ENCODE measurements around the gene MUC6. TPM values are rescaled to one million over a fixed set of nuclear protein-coding genes. Genes with fewer than 3 reads are reported as not detected.

Gene MUC6
- polyA plus RNA-seq, 3 donors from 2014 or later, result not detected

GRCh38 chr11:990101-990500 is 46.4 kb downstream of the MUC6 start:
- peaks cover 8 to 15% (median 8%) of the 10 kb centered on the region in 3 donors for H3K36me3 Mint-ChIP-seq
- H3K9me3 Mint-ChIP-seq, result no peaks in the 10 kb centered on the region
- DNase-seq, result no peak
- H3K4me3 Mint-ChIP-seq, result no peak overlapping the region
- no peak overlapping the region for H3K27ac Mint-ChIP-seq
- peaks cover 0 to 7% (median 0%) of the 10 kb centered on the region in 3 donors for H3K27me3 Mint-ChIP-seq (ENCODE audit: low read depth in 3 of 3)
- peaks cover 2 to 3% of the 10 kb centered on the region in 2 donors for H3K4me1 Mint-ChIP-seq

- no peak overlapping the region for H3K27ac Mint-ChIP-seq
- H3K27me3 Mint-ChIP-seq (ENCODE audit: low read depth in 3 of 3), result peaks cover 0 to 6% (median 0%) of the 10 kb centered on the region in 3 donors
- no peak overlapping the region for H3K4me3 Mint-ChIP-seq
- H3K36me3 Mint-ChIP-seq, result peaks cover 6 to 12% (median 12%) of the 10 kb centered on the region in 3 donors
- H3K9me3 Mint-ChIP-seq, result peaks cover 0 to 1% (median 0%) of the 10 kb centered on the region in 6 donors
- H3K4me1 Mint-ChIP-seq, result peaks cover 0 to 2% of the 10 kb centered on the region in 2 donors
- DNase-seq, result no peak
Measured at GRCh38 chr11:987671-988070, 48.8 kb downstream of the MUC6 start.

DNA sequence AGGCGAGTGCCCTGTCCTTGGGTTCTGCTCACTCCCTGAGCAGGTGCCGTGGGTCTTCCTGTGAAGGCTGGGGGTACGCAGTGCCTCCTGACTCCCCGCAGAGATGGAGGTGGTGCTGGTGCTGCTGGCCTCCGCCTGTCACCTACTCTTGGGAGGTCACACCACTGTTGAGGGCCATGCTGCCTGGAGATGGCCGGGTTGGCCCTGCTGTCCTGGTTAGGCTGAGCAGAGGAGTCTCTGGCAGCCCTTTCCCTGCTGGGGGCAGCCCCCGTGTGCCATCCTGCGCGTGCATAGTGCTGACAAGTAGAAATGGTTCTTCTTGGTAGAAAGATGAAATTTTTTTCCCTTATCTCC is 49.6 kb downstream of the MUC6 start:
- peaks cover 6 to 8% of the 10 kb centered on the region in 2 donors for H3K4me1 Mint-ChIP-seq
- peaks cover 0 to 3% (median 0%) of the 10 kb centered on the region in 3 donors for H3K27me3 Mint-ChIP-seq (ENCODE audit: low read depth in 3 of 3)
- no peak for DNase-seq
- peaks cover 6 to 16% (median 9%) of the 10 kb centered on the region in 3 donors for H3K36me3 Mint-ChIP-seq
- peaks cover 0 to 1% (median 0%) of the 10 kb centered on the region in 6 donors for H3K9me3 Mint-ChIP-seq
- no peak overlapping the region for H3K27ac Mint-ChIP-seq
- H3K4me3 Mint-ChIP-seq, result no peak overlapping the region

DNA sequence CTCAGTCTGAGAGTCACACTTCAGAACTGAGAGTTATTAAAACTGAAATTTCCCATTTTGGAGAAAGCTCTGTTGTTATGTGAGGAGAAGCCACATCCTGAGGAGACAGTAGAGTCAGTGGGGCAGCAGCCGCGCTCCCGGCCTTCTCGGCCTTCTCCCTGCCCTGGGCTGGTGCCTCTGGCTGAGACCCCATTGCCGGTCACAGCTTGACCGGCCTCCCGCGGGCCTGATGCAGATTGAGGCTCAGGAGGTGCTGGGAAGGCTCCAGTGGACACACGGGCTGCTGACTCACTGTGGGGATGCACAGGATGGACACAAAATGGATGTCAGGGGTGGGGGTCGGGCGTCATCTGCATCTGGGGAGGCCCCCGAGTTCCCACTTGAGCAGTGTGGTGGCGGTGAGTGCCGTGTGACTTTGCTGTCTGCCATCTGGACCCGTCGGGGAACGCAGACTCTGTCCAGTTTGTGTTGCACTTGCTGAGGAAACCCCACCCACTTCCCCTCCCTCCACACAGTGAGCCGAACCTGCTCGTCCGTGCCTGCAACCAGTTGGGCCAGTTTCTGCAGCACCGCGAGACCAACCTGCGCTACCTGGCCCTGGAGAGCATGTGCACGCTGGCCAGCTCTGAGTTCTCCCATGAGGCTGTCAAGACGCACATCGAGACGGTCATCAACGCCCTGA is 50.1 kb downstream of the MUC6 start:
- no peak overlapping the region for H3K4me3 Mint-ChIP-seq
- H3K27ac Mint-ChIP-seq, result no peak overlapping the region
- H3K36me3 Mint-ChIP-seq, result peaks cover 6 to 16% (median 9%) of the 10 kb centered on the region in 3 donors
- H3K4me1 Mint-ChIP-seq, result peaks cover 11 to 13% of the 10 kb centered on the region in 2 donors
- no peak for DNase-seq
- peaks cover 0 to 3% (median 0%) of the 10 kb centered on the region in 3 donors for H3K27me3 Mint-ChIP-seq (ENCODE audit: low read depth in 3 of 3)
- H3K9me3 Mint-ChIP-seq, result peaks cover 0 to 1% (median 0%) of the 10 kb centered on the region in 6 donors

GRCh38 chr11:985848-986247 is 50.7 kb downstream of the MUC6 start:
- no peak overlapping the region for H3K4me3 Mint-ChIP-seq
- peaks cover 0 to 1% (median 0%) of the 10 kb centered on the region in 6 donors for H3K9me3 Mint-ChIP-seq
- H3K36me3 Mint-ChIP-seq, result peaks cover 6 to 19% (median 9%) of the 10 kb centered on the region in 3 donors
- no peak overlapping the region for H3K27ac Mint-ChIP-seq
- no peak for DNase-seq
- peaks cover 17 to 18% of the 10 kb centered on the region in 2 donors for H3K4me1 Mint-ChIP-seq
- peaks cover 0 to 8% (median 0%) of the 10 kb centered on the region in 3 donors for H3K27me3 Mint-ChIP-seq (ENCODE audit: low read depth in 3 of 3)

DNA sequence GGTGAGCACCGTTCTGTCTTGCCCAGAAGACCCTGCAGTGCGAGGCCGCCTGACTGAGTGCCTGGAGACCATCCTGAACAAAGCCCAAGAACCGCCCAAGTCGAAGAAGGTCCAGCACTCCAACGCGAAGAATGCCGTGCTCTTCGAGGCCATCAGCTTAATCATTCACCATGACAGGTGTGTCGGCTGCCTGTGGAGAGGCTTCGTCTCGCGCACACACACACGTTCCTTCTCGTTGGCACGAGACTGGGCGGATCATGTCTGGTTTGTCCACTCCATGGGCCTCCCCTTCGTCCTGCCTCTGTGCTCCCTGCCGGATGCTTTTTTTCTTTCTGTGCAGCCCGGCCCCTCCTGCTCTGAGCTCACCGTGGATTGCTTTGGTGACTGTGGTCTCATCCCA is 51.1 kb downstream of the MUC6 start:
- H3K9me3 Mint-ChIP-seq, result peaks cover 0 to 1% (median 0%) of the 10 kb centered on the region in 6 donors
- peaks cover 20 to 23% of the 10 kb centered on the region in 2 donors for H3K4me1 Mint-ChIP-seq
- peaks cover 0 to 8% (median 0%) of the 10 kb centered on the region in 3 donors for H3K27me3 Mint-ChIP-seq (ENCODE audit: low read depth in 3 of 3)
- H3K36me3 Mint-ChIP-seq, result peaks cover 6 to 22% (median 9%) of the 10 kb centered on the region in 3 donors
- H3K27ac Mint-ChIP-seq, result no peak overlapping the region
- H3K4me3 Mint-ChIP-seq, result no peak overlapping the region
- DNase-seq, result no peak

GRCh38 chr11:984546-984945 is 52.0 kb downstream of the MUC6 start:
- Mint-ChIP-seq H3K27ac (no peak overlapping the region), H3K4me1 (peaks cover 20 to 23% of the 10 kb centered on the region in 2 donors), H3K36me3 (peaks cover 6 to 21% (median 9%) of the 10 kb centered on the region in 3 donors), H3K4me3 (no peak overlapping the region), H3K9me3 (peaks cover 0 to 1% (median 0%) of the 10 kb centered on the region in 6 donors), H3K27me3 (ENCODE audit: low read depth in 3 of 3) (peaks cover 0 to 5% (median 0%) of the 10 kb centered on the region in 3 donors)
- no peak for DNase-seq

- Mint-ChIP-seq H3K4me1 (peaks cover 26 to 42% of the 10 kb centered on the region in 2 donors), H3K36me3 (peaks cover 3 to 16% (median 6%) of the 10 kb centered on the region in 3 donors), H3K9me3 (peaks cover 0 to 1% (median 0%) of the 10 kb centered on the region in 6 donors), H3K27me3 (ENCODE audit: low read depth in 3 of 3) (peaks cover 0 to 8% (median 0%) of the 10 kb centered on the region in 3 donors), H3K4me3 (peak overlapping the region in 4 of 5 donors; percentile 66 to 78 (median 67)), H3K27ac (peak overlapping the region in 3 of 6 donors; percentile 28 to 88 (median 77))
- DNase-seq, result no peak
Measured at GRCh38 chr11:981764-982163, 54.8 kb downstream of the MUC6 start.

- peaks cover 0 to 1% (median 0%) of the 10 kb centered on the region in 6 donors for H3K9me3 Mint-ChIP-seq
Measured at GRCh38 chr11:980438-981357, 55.8 kb downstream of the MUC6 start.

GRCh38 chr11:978781-979180 is 57.7 kb downstream of the MUC6 start:
- DNase-seq, result no peak
- no peak overlapping the region for H3K4me3 Mint-ChIP-seq
- peaks cover 0 to 8% (median 0%) of the 10 kb centered on the region in 3 donors for H3K27me3 Mint-ChIP-seq (ENCODE audit: low read depth in 3 of 3)
- peaks cover 44 to 59% of the 10 kb centered on the region in 2 donors for H3K4me1 Mint-ChIP-seq
- H3K36me3 Mint-ChIP-seq, result peaks cover 6 to 23% (median 12%) of the 10 kb centered on the region in 3 donors
- peak overlapping the region in 3 of 6 donors; percentile 49 to 83 (median 58) for H3K27ac Mint-ChIP-seq
- H3K9me3 Mint-ChIP-seq, result no peaks in the 10 kb centered on the region

More at GRCh38 chr11:980438-981357, 55.8 kb downstream of the MUC6 start:
- peaks cover 36 to 53% of the 10 kb centered on the region in 2 donors for H3K4me1 Mint-ChIP-seq
- peak overlapping the region; percentile 67 to 89 (median 85) for H3K27ac Mint-ChIP-seq
- peak in 2 of 3 donors; percentile 20 to 43 for DNase-seq
- peak overlapping the region in 4 of 5 donors; percentile 66 to 78 (median 67) for H3K4me3 Mint-ChIP-seq
- H3K27me3 Mint-ChIP-seq (ENCODE audit: low read depth in 3 of 3), result peaks cover 0 to 8% (median 0%) of the 10 kb centered on the region in 3 donors
- H3K36me3 Mint-ChIP-seq, result peaks cover 5 to 13% (median 11%) of the 10 kb centered on the region in 3 donors

DNA sequence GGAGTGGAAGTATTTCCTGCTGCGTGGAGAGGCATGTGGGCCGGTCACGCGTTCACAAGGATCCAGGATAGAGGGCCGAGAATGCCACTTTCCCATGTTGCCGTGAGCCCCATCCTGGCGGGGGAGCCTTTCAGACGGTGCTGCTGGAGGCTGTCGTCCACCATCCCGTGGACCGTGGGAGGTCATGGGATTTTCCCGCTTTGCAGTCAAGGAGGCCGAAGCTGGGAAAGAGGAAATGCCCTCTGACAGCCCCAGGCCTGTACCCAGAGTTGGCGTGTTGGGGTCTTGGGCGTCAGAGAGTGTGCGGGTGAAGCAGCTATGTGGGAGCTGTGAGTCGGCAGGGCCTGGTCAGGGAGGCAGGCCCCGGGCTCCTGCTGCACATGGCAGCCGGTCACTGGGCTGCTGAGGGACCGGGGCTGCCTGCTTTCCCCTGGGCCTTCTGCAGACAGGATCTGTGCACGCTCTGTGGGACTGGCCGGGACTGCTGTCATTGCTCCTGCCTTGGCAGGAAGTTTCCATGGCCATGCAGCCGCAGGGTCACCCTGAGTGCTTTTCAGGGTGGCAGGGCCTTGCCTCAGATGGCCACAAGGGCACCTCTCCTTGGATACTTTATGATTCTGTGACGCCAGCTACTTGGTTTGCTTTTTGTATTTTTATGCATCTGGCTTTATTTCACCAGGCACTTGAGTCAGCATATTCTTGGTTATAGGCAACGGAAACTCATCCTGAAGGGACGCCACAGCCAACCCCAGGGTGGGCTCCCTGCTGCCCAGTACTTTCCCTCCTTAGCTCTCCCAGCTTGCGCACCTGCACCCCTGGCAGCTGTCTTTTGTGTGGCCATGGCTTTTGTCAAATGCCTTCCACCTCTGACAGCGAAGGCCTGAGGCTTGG is 58.4 kb downstream of the MUC6 start:
- DNase-seq, result no peak
- Mint-ChIP-seq H3K4me1 (peaks cover 48 to 60% of the 10 kb centered on the region in 2 donors), H3K36me3 (peaks cover 10 to 28% (median 12%) of the 10 kb centered on the region in 3 donors), H3K27me3 (ENCODE audit: low read depth in 3 of 3) (peaks cover 0 to 8% (median 0%) of the 10 kb centered on the region in 3 donors), H3K27ac (peak overlapping the region in 2 of 6 donors; percentile 49 to 58), H3K9me3 (no peaks in the 10 kb centered on the region), H3K4me3 (peak overlapping the region in 1 of 5 donors; percentile 18)

- DNase-seq, result peak in 1 of 3 donors; percentile 34
Measured at GRCh38 chr11:976431-977160, 59.9 kb downstream of the MUC6 start.

More at GRCh38 chr11:976431-977160, 59.9 kb downstream of the MUC6 start:
- Mint-ChIP-seq H3K4me3 (peak overlapping the region in 2 of 5 donors; percentile 14 to 21), H3K9me3 (no peaks in the 10 kb centered on the region), H3K4me1 (peaks cover 45 to 64% of the 10 kb centered on the region in 2 donors), H3K36me3 (peaks cover 10 to 34% (median 12%) of the 10 kb centered on the region in 3 donors), H3K27me3 (ENCODE audit: low read depth in 3 of 3) (peaks cover 0 to 8% (median 0%) of the 10 kb centered on the region in 3 donors), H3K27ac (peak overlapping the region in 3 of 6 donors; percentile 45 to 76 (median 73))
